Central memory CD8-positive, alpha-beta T cell (primary cell): ENCODE results near the gene PRKRIP1.
"Not testable (repeated sequence)": the region's sequence is repeated elsewhere in the genome, so short reads cannot be mapped to it uniquely, and the experiment has no call there.

Source experiments
- ATAC-seq: fragments of 150-1000 bp; cut with Tn5 transposase; replicated peaks from 2 replicates; pipeline ENCODE4 v1.10.0; 2022; ENCODE audit warnings: mild to moderate bottlenecking, moderate FRiP score, moderate number of reproducible peaks; ENCODE audit not compliant: poor library complexity, severe bottlenecking; ENCODE audit errors: extremely low read depth
- DNase-seq, 2 donors: peaks; one replicate each; pipeline ENCODE4 v3.0.0; 2021; ENCODE audit warnings: low spot score in 2 of 2
- H3K27ac Mint-ChIP-seq: one replicate; pipeline ENCODE4 v1.8.0; 2022; ENCODE audit warnings: low read depth, mild to moderate bottlenecking, moderate library complexity, mixed read lengths
- H3K27me3 Mint-ChIP-seq: one replicate; pipeline ENCODE4 v1.8.0; 2022; ENCODE audit warnings: mixed read lengths
- H3K36me3 Mint-ChIP-seq: one replicate; pipeline ENCODE4 v1.8.0; 2022; ENCODE audit warnings: mild to moderate bottlenecking, moderate library complexity, mixed read lengths; ENCODE audit not compliant: insufficient read depth
- H3K4me1 Mint-ChIP-seq: one replicate; pipeline ENCODE4 v1.8.0; 2022; ENCODE audit warnings: mixed read lengths
- H3K4me3 Mint-ChIP-seq: one replicate; pipeline ENCODE4 v1.8.0; 2022; ENCODE audit warnings: mild to moderate bottlenecking, moderate library complexity, mixed read lengths
- H3K9me3 Mint-ChIP-seq: one replicate; pipeline ENCODE4 v1.8.0; 2022; ENCODE audit warnings: mixed read lengths

The PRKRIP1 gene

GRCh38 chr7:102471791-102472125 lies 75.6 kb downstream of the PRKRIP1 start:
- Mint-ChIP-seq H3K27ac (peak overlapping the region; percentile 83), H3K36me3 (peaks cover 25% of the 10 kb centered on the region), H3K4me1 (peaks cover 3% of the 10 kb centered on the region), H3K27me3 (no peaks in the 10 kb centered on the region), H3K4me3 (no peak overlapping the region), H3K9me3 (no peaks in the 10 kb centered on the region)
- no peak for ATAC-seq
- DNase-seq = no peak

GRCh38 chr7:102472126-102473041 lies 76.2 kb downstream of the PRKRIP1 start:
- ATAC-seq = no peak
- Mint-ChIP-seq H3K27me3 (no peaks in the 10 kb centered on the region), H3K36me3 (peaks cover 19% of the 10 kb centered on the region), H3K9me3 (no peaks in the 10 kb centered on the region), H3K27ac (peak overlapping the region; percentile 83), H3K4me3 (no peak overlapping the region), H3K4me1 (no peaks in the 10 kb centered on the region)
- no peak for DNase-seq

GRCh38 chr7:102473271-102473991 lies 77.3 kb downstream of the PRKRIP1 start:
- ATAC-seq = no peak
- H3K27me3 Mint-ChIP-seq = no peaks in the 10 kb centered on the region
- no peak overlapping the region for H3K4me3 Mint-ChIP-seq
- peaks cover 18% of the 10 kb centered on the region for H3K36me3 Mint-ChIP-seq
- no peak for DNase-seq
- no peak overlapping the region for H3K27ac Mint-ChIP-seq
- H3K9me3 Mint-ChIP-seq = no peaks in the 10 kb centered on the region
- H3K4me1 Mint-ChIP-seq = no peaks in the 10 kb centered on the region

GRCh38 chr7:102474116-102474515 lies 78.0 kb downstream of the PRKRIP1 start:
- not testable (repeated sequence) for H3K4me3 Mint-ChIP-seq, H3K4me1 Mint-ChIP-seq, H3K27me3 Mint-ChIP-seq, ATAC-seq, H3K27ac Mint-ChIP-seq, H3K9me3 Mint-ChIP-seq
- DNase-seq = peak in 1 of 2 donors; percentile 8
- peaks cover 22% of the 10 kb centered on the region for H3K36me3 Mint-ChIP-seq

GRCh38 chr7:102474736-102475435 lies 78.7 kb downstream of the PRKRIP1 start:
- not testable (repeated sequence) for ATAC-seq, H3K27me3 Mint-ChIP-seq, H3K4me3 Mint-ChIP-seq, H3K4me1 Mint-ChIP-seq, H3K9me3 Mint-ChIP-seq, H3K27ac Mint-ChIP-seq
- H3K36me3 Mint-ChIP-seq = peaks cover 21% of the 10 kb centered on the region
- peak in 1 of 2 donors; percentile 3 for DNase-seq
